ENCODE results near the gene MASP1.

Gene MASP1

GRCh38 chr3:187186801-187187421, 104.6 kb downstream of the MASP1 start:
- DNase-seq (ENCODE audit: low spot score): no peak

GRCh38 chr3:187186375-187186774, 105.2 kb downstream of the MASP1 start:
- DNase-seq (ENCODE audit: low spot score): no peak

- no peak for DNase-seq (ENCODE audit: low spot score)
Observed at GRCh38 chr3:187185759-187186158, 105.8 kb downstream of the MASP1 start.
